Measurements from ENCODE around the gene C7orf25. TPM values are rescaled to one million over a fixed set of nuclear protein-coding genes. Genes with fewer than 3 reads are reported as not detected.

Gene C7orf25
- total and polyA plus RNA-seq, 2 of the 13 experiments (the other 11 are each of a cell fraction or from before 2014, with no cell fraction given): 0.37 to 1.3 TPM

DNA sequence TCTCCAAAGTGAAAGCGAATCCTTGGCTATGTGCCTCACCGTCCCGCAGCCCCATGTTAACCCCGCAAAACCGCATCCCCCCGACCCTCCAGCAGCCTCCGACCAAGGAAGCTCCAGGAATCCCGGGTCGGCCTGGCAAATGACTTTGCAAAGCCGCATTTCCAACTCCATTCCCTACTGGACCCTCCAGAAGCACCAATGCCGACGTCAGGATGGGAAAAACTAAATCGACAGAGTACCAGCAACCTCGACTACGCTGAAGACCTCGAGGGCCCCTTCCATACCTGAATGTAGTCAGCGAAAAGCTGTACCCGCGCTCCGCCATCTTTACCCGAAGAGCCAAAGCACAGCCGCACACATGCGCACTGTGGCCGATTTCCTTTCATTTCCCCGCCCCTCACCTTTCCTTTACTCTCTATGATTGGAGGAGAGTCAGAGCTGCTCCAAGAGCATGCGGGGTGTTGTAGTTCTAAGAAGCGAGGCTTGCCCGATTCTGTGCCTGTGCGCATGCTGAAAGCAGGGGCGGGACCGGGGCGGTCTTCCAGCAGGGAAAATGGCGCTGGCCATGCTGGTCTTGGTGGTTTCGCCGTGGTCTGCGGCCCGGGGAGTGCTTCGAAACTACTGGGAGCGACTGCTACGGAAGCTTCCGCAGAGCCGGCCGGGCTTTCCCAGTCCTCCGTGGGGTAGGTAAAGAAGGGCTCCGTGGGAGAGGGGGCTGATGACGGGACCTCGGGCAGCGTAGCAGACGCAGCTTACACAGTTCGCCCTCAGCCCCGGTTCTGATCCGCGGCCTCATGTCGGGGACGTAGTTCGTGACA lies 20.2 kb upstream of the C7orf25 start, which contains the start of the genes MRPL32 and PSMA2 (continued):
- TF ChIP-seq, protein P1, sequence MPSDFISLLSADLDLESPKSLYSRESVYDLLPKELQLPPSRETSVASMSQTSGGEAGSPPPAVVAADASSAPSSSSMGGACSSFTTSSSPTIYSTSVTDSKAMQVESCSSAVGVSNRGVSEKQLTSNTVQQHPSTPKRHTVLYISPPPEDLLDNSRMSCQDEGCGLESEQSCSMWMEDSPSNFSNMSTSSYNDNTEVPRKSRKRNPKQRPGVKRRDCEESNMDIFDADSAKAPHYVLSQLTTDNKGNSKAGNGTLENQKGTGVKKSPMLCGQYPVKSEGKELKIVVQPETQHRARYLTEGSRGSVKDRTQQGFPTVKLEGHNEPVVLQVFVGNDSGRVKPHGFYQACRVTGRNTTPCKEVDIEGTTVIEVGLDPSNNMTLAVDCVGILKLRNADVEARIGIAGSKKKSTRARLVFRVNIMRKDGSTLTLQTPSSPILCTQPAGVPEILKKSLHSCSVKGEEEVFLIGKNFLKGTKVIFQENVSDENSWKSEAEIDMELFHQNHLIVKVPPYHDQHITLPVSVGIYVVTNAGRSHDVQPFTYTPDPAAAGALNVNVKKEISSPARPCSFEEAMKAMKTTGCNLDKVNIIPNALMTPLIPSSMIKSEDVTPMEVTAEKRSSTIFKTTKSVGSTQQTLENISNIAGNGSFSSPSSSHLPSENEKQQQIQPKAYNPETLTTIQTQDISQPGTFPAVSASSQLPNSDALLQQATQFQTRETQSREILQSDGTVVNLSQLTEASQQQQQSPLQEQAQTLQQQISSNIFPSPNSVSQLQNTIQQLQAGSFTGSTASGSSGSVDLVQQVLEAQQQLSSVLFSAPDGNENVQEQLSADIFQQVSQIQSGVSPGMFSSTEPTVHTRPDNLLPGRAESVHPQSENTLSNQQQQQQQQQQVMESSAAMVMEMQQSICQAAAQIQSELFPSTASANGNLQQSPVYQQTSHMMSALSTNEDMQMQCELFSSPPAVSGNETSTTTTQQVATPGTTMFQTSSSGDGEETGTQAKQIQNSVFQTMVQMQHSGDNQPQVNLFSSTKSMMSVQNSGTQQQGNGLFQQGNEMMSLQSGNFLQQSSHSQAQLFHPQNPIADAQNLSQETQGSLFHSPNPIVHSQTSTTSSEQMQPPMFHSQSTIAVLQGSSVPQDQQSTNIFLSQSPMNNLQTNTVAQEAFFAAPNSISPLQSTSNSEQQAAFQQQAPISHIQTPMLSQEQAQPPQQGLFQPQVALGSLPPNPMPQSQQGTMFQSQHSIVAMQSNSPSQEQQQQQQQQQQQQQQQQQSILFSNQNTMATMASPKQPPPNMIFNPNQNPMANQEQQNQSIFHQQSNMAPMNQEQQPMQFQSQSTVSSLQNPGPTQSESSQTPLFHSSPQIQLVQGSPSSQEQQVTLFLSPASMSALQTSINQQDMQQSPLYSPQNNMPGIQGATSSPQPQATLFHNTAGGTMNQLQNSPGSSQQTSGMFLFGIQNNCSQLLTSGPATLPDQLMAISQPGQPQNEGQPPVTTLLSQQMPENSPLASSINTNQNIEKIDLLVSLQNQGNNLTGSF (CRISPR knock-in tag; IDR thresholded peaks at IDR 0.05): no peak
- TF ChIP-seq ZFP36L2 (CRISPR knock-in tag; IDR thresholded peaks at IDR 0.05) (no peak), ZKSCAN1 (IDR thresholded peaks at IDR 0.05; ENCODE audit: low read length) (no peak), TBX3 (IDR thresholded peaks at IDR 0.05; ENCODE audit: borderline replicate concordance) (no peak), ETV5 (CRISPR knock-in tag; IDR thresholded peaks at IDR 0.05; ENCODE audit: borderline replicate concordance) (no peak), CC2D1A (CRISPR knock-in tag; IDR thresholded peaks at IDR 0.05) (no peak), CBX1 (IDR thresholded peaks at IDR 0.05; ENCODE audit: low read depth) (no peak), REL (CRISPR knock-in tag; conservative IDR thresholded peaks at IDR 0.05) (peak; percentile 54; the same call in 1 of the 2 replicates), NCOA5 (CRISPR knock-in tag; IDR thresholded peaks at IDR 0.05) (no peak), CAMTA2 (CRISPR knock-in tag; IDR thresholded peaks at IDR 0.05; ENCODE audit: borderline replicate concordance) (peak; percentile 94)
